Mammary epithelial cell (primary cell): Measurements from ENCODE around the gene EFCAB10.

ENCODE experiments used
- EZH2 ChIP-seq: IDR thresholded peaks from 2 replicates; pipeline ENCODE4 v1.6.1; 2012; ENCODE audit warnings: low read length, inconsistent platforms, borderline replicate concordance
- TF ChIP-seq, protein P1 (sequence below), 2 donors: IDR thresholded peaks in 1 of 2; conservative IDR thresholded peaks in 1 of 2; 2 replicates each; pipeline ENCODE4 v1.5.1; 2011 to 2012; ENCODE audit warnings: inconsistent platforms in 2 of 2, low read length in 2 of 2, mild to moderate bottlenecking in 2 of 2, control low read depth in 1 of 2, low read depth in 1 of 2; ENCODE audit not compliant: insufficient read depth in 1 of 2; ENCODE audit errors: extremely low read depth in 1 of 2

DNA sequence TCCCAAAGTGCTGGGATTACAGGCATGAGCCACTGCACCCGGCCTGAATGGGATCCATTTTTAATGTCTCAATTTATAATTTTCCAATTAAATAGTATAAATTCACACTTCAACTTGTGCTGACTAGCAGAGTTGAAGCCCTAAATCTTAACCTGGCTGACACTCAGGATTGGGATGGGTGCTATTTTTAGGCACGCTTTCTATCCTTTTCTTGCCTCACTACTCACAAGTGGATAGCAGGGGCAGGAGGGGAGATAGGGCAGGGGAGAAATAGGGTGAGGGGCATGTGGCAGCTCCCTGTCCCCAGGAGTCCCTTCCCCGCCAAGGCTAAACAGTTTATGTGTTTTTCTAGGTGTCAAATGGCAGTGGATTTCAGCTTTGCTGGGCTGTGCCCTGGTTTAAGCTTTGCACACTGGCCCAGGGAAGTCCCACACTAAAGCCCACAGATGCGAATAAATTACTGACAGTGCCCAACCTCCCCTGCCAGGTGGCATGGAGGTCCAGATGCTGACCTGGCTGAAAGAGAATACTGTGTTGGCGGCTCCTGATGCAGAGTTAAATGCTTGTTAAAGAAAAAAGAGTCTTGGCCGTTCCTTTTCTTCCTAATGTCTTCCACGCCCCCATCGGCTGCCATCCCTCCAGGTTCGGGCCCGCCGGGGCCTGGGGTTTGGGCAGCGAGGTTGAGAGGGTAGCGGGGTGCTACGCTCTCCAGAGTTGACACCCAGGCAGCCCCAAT lies 36.2 kb upstream of the EFCAB10 start:
- TF ChIP-seq, protein P1, sequence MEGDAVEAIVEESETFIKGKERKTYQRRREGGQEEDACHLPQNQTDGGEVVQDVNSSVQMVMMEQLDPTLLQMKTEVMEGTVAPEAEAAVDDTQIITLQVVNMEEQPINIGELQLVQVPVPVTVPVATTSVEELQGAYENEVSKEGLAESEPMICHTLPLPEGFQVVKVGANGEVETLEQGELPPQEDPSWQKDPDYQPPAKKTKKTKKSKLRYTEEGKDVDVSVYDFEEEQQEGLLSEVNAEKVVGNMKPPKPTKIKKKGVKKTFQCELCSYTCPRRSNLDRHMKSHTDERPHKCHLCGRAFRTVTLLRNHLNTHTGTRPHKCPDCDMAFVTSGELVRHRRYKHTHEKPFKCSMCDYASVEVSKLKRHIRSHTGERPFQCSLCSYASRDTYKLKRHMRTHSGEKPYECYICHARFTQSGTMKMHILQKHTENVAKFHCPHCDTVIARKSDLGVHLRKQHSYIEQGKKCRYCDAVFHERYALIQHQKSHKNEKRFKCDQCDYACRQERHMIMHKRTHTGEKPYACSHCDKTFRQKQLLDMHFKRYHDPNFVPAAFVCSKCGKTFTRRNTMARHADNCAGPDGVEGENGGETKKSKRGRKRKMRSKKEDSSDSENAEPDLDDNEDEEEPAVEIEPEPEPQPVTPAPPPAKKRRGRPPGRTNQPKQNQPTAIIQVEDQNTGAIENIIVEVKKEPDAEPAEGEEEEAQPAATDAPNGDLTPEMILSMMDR (conservative IDR thresholded peaks at IDR 0.05 in 1 of 2, IDR thresholded peaks at IDR 0.05 in 1 of 2; ENCODE audit: extremely low read depth in 1 of 2, insufficient read depth in 1 of 2, low read depth in 1 of 2, low read length in 2 of 2), result no peak
- no peak for TF ChIP-seq EZH2
